Measurements from ENCODE around the gene RBBP6.

DNA sequence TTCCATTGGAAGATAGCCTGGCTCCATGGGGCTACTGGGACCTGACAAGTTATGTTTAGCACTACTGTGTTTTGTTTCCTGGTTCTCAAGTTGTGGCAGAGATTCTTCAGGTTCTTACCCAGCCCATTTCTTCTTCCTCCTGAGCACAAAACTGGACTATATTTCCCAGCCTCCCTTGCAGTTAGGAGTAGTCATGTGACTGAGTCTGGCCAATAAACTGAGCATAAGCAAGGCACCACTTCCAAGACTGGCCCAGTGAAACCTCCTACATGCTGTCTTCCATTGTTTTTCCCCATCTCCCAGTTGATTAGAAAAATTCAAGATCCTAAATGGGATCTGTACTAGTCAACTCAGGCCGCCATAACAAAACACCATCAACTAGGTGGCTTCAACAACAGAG, 28.2 kb upstream of the RBBP6 start:
- TF ChIP-seq EZH2 (IDR thresholded peaks at IDR 0.05), result no peak
- TF ChIP-seq, protein P1, sequence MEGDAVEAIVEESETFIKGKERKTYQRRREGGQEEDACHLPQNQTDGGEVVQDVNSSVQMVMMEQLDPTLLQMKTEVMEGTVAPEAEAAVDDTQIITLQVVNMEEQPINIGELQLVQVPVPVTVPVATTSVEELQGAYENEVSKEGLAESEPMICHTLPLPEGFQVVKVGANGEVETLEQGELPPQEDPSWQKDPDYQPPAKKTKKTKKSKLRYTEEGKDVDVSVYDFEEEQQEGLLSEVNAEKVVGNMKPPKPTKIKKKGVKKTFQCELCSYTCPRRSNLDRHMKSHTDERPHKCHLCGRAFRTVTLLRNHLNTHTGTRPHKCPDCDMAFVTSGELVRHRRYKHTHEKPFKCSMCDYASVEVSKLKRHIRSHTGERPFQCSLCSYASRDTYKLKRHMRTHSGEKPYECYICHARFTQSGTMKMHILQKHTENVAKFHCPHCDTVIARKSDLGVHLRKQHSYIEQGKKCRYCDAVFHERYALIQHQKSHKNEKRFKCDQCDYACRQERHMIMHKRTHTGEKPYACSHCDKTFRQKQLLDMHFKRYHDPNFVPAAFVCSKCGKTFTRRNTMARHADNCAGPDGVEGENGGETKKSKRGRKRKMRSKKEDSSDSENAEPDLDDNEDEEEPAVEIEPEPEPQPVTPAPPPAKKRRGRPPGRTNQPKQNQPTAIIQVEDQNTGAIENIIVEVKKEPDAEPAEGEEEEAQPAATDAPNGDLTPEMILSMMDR (IDR thresholded peaks at IDR 0.05), result no peak
